ENCODE measurements around the gene FAM156A. TPM values are rescaled to one million over a fixed set of nuclear protein-coding genes. Genes with fewer than 3 reads are reported as not detected.
"Not testable (repeated sequence)": the region's sequence is repeated elsewhere in the genome, so short reads cannot be mapped to it uniquely, and the experiment has no call there.

The FAM156A gene
- total RNA-seq, 1 donor from 2014 or later, result 24.1 TPM

DNA sequence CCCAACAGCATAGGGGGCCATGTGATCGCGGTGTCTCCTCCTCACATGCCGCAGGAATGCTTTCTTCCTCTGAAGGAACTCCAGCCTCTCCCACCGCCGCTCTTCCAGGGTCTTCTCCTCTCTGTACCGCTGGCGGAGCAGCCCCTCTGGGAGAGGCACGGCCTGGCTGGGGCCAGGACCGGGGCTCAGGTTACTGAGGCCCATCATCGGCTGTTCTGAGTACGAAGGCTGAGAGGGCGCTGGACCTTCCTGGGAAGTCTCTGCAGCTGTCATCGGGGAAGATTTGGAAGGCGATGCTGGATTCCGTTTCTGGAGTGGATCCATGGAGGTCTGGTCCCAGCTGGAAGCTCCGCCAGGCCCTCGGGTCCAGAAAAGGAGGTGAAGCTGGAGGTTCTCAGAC is 10.1 kb downstream of the FAM156A start:
- FAIRE-seq; H3K4me1 Mint-ChIP-seq (ENCODE audit: low read depth, unreplicated experiment): not testable (repeated sequence)

DNA sequence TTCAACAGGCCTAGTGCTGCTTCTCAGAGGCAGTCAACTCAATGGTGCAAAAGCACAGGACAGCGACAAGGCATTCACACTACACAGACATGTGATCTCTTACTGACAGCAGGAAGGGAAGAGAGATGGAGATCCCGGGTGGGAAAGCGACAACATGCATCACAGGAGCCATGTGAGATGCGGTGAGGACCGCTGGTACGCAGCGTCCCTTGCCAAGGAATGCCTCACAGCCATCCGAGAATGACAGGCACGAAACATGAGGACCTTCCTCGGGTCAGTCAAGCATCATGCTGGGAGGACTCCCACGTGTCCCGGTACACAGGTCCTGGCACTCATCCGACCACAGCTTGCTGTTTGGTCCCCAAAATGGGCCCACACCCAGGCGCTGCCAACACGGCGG is 10.8 kb downstream of the FAM156A start:
- not testable (repeated sequence) for H3K4me2 ChIP-seq (ENCODE audit: low read length); H3K36me3 ChIP-seq (ENCODE audit: insufficient read depth, low read length); FAIRE-seq

More for the DNA sequence above, 10.1 kb downstream of the FAM156A start:
- H3K36me3 Mint-ChIP-seq (ENCODE audit: low read depth, unreplicated experiment); H3K9ac ChIP-seq (ENCODE audit: low read length); H2AFZ ChIP-seq (ENCODE audit: low read depth, low read length); H3K36me3 ChIP-seq (ENCODE audit: insufficient read depth, low read length); DNase-seq (ENCODE audit: low read depth); H3K27ac ChIP-seq (ENCODE audit: low read depth, low read length); H3K27me3 ChIP-seq (ENCODE audit: insufficient read depth, low read length); H3K27me3 Mint-ChIP-seq (ENCODE audit: low read depth, unreplicated experiment); H3K9me3 ChIP-seq (ENCODE audit: insufficient read depth, low read depth, low read length); H3K4me1 ChIP-seq (ENCODE audit: insufficient read depth, low read length); H3K27ac Mint-ChIP-seq (ENCODE audit: unreplicated experiment); H4K20me1 ChIP-seq (ENCODE audit: insufficient read depth, low read length); H3K4me3 ChIP-seq (ENCODE audit: insufficient read depth, low read depth, low read length); H3K79me2 ChIP-seq (ENCODE audit: insufficient read depth, low read length); H3K9me3 Mint-ChIP-seq (ENCODE audit: unreplicated experiment); H3K4me3 Mint-ChIP-seq (ENCODE audit: unreplicated experiment); H3K4me2 ChIP-seq (ENCODE audit: low read length): not testable (repeated sequence)

GRCh38 chrX:52945838-52946494 is 12.4 kb downstream of the FAM156A start:
- not testable (repeated sequence) for H3K27me3 Mint-ChIP-seq (ENCODE audit: low read depth, unreplicated experiment); H3K9me3 ChIP-seq (ENCODE audit: insufficient read depth, low read depth, low read length); H3K36me3 Mint-ChIP-seq (ENCODE audit: low read depth, unreplicated experiment); H3K79me2 ChIP-seq (ENCODE audit: insufficient read depth, low read length); H3K27ac Mint-ChIP-seq (ENCODE audit: unreplicated experiment); H3K4me2 ChIP-seq (ENCODE audit: low read length); H3K27me3 ChIP-seq (ENCODE audit: insufficient read depth, low read length); H3K4me1 ChIP-seq (ENCODE audit: insufficient read depth, low read length); H3K9ac ChIP-seq (ENCODE audit: low read length); H3K36me3 ChIP-seq (ENCODE audit: insufficient read depth, low read length); H4K20me1 ChIP-seq (ENCODE audit: insufficient read depth, low read length); H3K4me3 ChIP-seq (ENCODE audit: insufficient read depth, low read depth, low read length); H3K9me3 Mint-ChIP-seq (ENCODE audit: unreplicated experiment); H3K4me3 Mint-ChIP-seq (ENCODE audit: unreplicated experiment); H3K4me1 Mint-ChIP-seq (ENCODE audit: low read depth, unreplicated experiment); H3K27ac ChIP-seq (ENCODE audit: low read depth, low read length); DNase-seq (ENCODE audit: low read depth); H2AFZ ChIP-seq (ENCODE audit: low read depth, low read length)
- FAIRE-seq, result peak; percentile 73

More for the DNA sequence above, 10.8 kb downstream of the FAM156A start:
- H3K4me3 ChIP-seq (ENCODE audit: insufficient read depth, low read depth, low read length); H3K27me3 ChIP-seq (ENCODE audit: insufficient read depth, low read length); H3K4me1 ChIP-seq (ENCODE audit: insufficient read depth, low read length); H3K27ac ChIP-seq (ENCODE audit: low read depth, low read length); H4K20me1 ChIP-seq (ENCODE audit: insufficient read depth, low read length); H3K36me3 Mint-ChIP-seq (ENCODE audit: low read depth, unreplicated experiment); H3K9me3 ChIP-seq (ENCODE audit: insufficient read depth, low read depth, low read length); DNase-seq (ENCODE audit: low read depth); H2AFZ ChIP-seq (ENCODE audit: low read depth, low read length); H3K4me3 Mint-ChIP-seq (ENCODE audit: unreplicated experiment); H3K79me2 ChIP-seq (ENCODE audit: insufficient read depth, low read length); H3K27me3 Mint-ChIP-seq (ENCODE audit: low read depth, unreplicated experiment); H3K27ac Mint-ChIP-seq (ENCODE audit: unreplicated experiment); H3K9me3 Mint-ChIP-seq (ENCODE audit: unreplicated experiment); H3K9ac ChIP-seq (ENCODE audit: low read length); H3K4me1 Mint-ChIP-seq (ENCODE audit: low read depth, unreplicated experiment): not testable (repeated sequence)

- not testable (repeated sequence) for H2AFZ ChIP-seq (ENCODE audit: low read depth, low read length); H3K27me3 ChIP-seq (ENCODE audit: insufficient read depth, low read length); H3K27ac Mint-ChIP-seq (ENCODE audit: unreplicated experiment); H3K27me3 Mint-ChIP-seq (ENCODE audit: low read depth, unreplicated experiment); DNase-seq (ENCODE audit: low read depth); H4K20me1 ChIP-seq (ENCODE audit: insufficient read depth, low read length); H3K4me2 ChIP-seq (ENCODE audit: low read length); H3K4me1 Mint-ChIP-seq (ENCODE audit: low read depth, unreplicated experiment); H3K9ac ChIP-seq (ENCODE audit: low read length); FAIRE-seq; H3K79me2 ChIP-seq (ENCODE audit: insufficient read depth, low read length); H3K36me3 ChIP-seq (ENCODE audit: insufficient read depth, low read length); H3K27ac ChIP-seq (ENCODE audit: low read depth, low read length); H3K4me1 ChIP-seq (ENCODE audit: insufficient read depth, low read length); H3K9me3 Mint-ChIP-seq (ENCODE audit: unreplicated experiment); H3K9me3 ChIP-seq (ENCODE audit: insufficient read depth, low read depth, low read length); H3K36me3 Mint-ChIP-seq (ENCODE audit: low read depth, unreplicated experiment); H3K4me3 ChIP-seq (ENCODE audit: insufficient read depth, low read depth, low read length); H3K4me3 Mint-ChIP-seq (ENCODE audit: unreplicated experiment)
Measured at GRCh38 chrX:52941728-52942127, 16.6 kb downstream of the FAM156A start.

DNA sequence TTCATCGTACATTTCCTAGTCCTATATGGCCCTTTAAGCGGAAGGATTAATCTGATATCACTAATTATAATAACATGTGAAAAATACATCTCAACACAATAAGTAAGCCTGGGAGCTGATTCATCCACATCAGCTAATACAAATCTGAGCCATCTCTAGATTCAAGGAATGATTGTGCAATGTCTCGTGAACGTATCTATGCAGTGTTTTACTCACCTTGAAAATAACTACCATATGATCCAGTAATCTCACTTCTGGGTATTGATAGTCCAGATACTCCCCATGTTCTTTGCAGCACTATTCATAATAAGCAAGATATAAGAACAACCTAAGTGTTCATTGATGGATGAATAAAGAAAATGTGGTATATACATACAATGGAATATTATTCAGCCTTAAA is 17.6 kb downstream of the FAM156A start:
- not testable (repeated sequence) for H3K9me3 ChIP-seq (ENCODE audit: insufficient read depth, low read depth, low read length); H3K4me3 Mint-ChIP-seq (ENCODE audit: unreplicated experiment); H3K79me2 ChIP-seq (ENCODE audit: insufficient read depth, low read length); DNase-seq (ENCODE audit: low read depth); H3K36me3 ChIP-seq (ENCODE audit: insufficient read depth, low read length); H3K9ac ChIP-seq (ENCODE audit: low read length); H3K27me3 Mint-ChIP-seq (ENCODE audit: low read depth, unreplicated experiment); H3K27me3 ChIP-seq (ENCODE audit: insufficient read depth, low read length); H3K4me1 Mint-ChIP-seq (ENCODE audit: low read depth, unreplicated experiment); H3K27ac Mint-ChIP-seq (ENCODE audit: unreplicated experiment); H2AFZ ChIP-seq (ENCODE audit: low read depth, low read length); H3K4me3 ChIP-seq (ENCODE audit: insufficient read depth, low read depth, low read length); H4K20me1 ChIP-seq (ENCODE audit: insufficient read depth, low read length); H3K36me3 Mint-ChIP-seq (ENCODE audit: low read depth, unreplicated experiment); H3K4me2 ChIP-seq (ENCODE audit: low read length); H3K27ac ChIP-seq (ENCODE audit: low read depth, low read length); H3K9me3 Mint-ChIP-seq (ENCODE audit: unreplicated experiment); H3K4me1 ChIP-seq (ENCODE audit: insufficient read depth, low read length)
- peak; percentile 97 for FAIRE-seq

DNA sequence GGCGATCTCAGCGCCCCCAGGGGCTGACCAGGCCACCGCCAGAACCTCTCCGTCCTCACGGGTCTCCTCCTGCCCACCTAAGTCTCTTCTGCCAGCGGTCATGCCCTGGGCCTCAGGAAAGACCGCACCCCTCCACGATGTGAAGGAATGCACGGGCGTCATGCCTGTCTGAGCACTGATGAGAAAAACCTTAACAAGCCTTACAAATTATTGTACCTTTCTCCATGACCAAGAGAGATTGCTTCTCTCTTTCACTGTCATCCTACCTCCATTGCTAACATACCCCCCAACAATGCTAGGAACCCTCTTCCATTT is 22.9 kb downstream of the FAM156A start:
- not testable (repeated sequence) for H3K27me3 Mint-ChIP-seq (ENCODE audit: low read depth, unreplicated experiment); H3K27me3 ChIP-seq (ENCODE audit: insufficient read depth, low read length); H3K79me2 ChIP-seq (ENCODE audit: insufficient read depth, low read length); H3K4me1 ChIP-seq (ENCODE audit: insufficient read depth, low read length); H3K36me3 ChIP-seq (ENCODE audit: insufficient read depth, low read length); H3K9me3 Mint-ChIP-seq (ENCODE audit: unreplicated experiment); H3K9me3 ChIP-seq (ENCODE audit: insufficient read depth, low read depth, low read length); H4K20me1 ChIP-seq (ENCODE audit: insufficient read depth, low read length); H3K36me3 Mint-ChIP-seq (ENCODE audit: low read depth, unreplicated experiment); H3K4me1 Mint-ChIP-seq (ENCODE audit: low read depth, unreplicated experiment); DNase-seq (ENCODE audit: low read depth)
- H3K4me2 ChIP-seq (ENCODE audit: low read length), result peak overlapping the region; percentile 95
- peak overlapping the region; percentile 91 for H3K4me3 Mint-ChIP-seq (ENCODE audit: unreplicated experiment)
- FAIRE-seq, result peak; percentile 93
- peak overlapping the region; percentile 97 for H3K27ac ChIP-seq (ENCODE audit: low read depth, low read length)
- H3K27ac Mint-ChIP-seq (ENCODE audit: unreplicated experiment), result peak overlapping the region; percentile 99
- H3K4me3 ChIP-seq (ENCODE audit: insufficient read depth, low read depth, low read length), result peak overlapping the region; percentile 89
- peak overlapping the region; percentile 75 for H2AFZ ChIP-seq (ENCODE audit: low read depth, low read length)
- H3K9ac ChIP-seq (ENCODE audit: low read length), result peak overlapping the region; percentile 95

Data from astrocyte (in vitro differentiated cells and primary cell).